HCT116 (cell line): ENCODE data around the gene SLC50A1. TPM values are rescaled to one million over a fixed set of nuclear protein-coding genes. Genes with fewer than 3 reads are reported as not detected.
A peak's percentile ranks its signal among the peaks of the same experiment; 100 is the strongest.

Experiments
- ATAC-seq: fragments of 200-7000 bp; cut with Tn5 transposase; 2 replicates; pipeline ENCODE4 v1.9.1; 2020; ENCODE audit warnings: mild to moderate bottlenecking, moderate library complexity
- BruUV-seq: library from RNA; stranded (reverse); fragments of 400-500 nt; replicated peaks from 2 replicates; lab custom pipeline; 2021; lab: Mats Ljungman, UMichigan
- CTCF ChIA-PET: fragments of 300-600 bp; sonication (Branson Sonifier 250); formaldehyde crosslinking; loops from one replicate; lab custom pipeline; 2021; ENCODE audit warnings: antibody characterized with exemption; lab: Charles Lee
- POLR2A ChIA-PET: fragments of 300-600, 350-600 bp; sonication (Branson Sonifier 250); formaldehyde crosslinking; loops from one replicate; lab custom pipeline; 2021; ENCODE audit warnings: antibody characterized with exemption; lab: Charles Lee
- RAD21 ChIA-PET, 2 experiments: fragments of 300-600 bp; sonication (Branson Sonifier 250); formaldehyde crosslinking; loops; one replicate each; lab custom pipeline; 2023; ENCODE audit warnings: low total read pairs in 2 of 2; ENCODE audit not compliant: uncharacterized antibody in 2 of 2, unreplicated experiment in 2 of 2, low non-redundant PET in 1 of 2; lab: Charles Lee
- DNase-seq: peaks from one replicate; pipeline ENCODE4 v3.0.0-alpha.2; 2010; ENCODE audit warnings: low read depth, low spot score
- H2AFZ ChIP-seq: fragments of 200-600 bp; shearing (Covaris generic), sonication (generic); 2 replicates; pipeline ENCODE4 v1.6.1; 2017; ENCODE audit warnings: low read depth, mixed run types, mixed read lengths, antibody characterized with exemption, low read length; ENCODE audit not compliant: poor library complexity, severe bottlenecking
- H3K27ac ChIP-seq: 2 replicates; pipeline ENCODE4 v1.5.1; 2012; ENCODE audit warnings: low read depth, low read length
- H3K27me3 ChIP-seq: fragments of 200-600 bp; sonication (generic); 2 replicates; pipeline ENCODE4 v1.6.1; 2016; ENCODE audit warnings: mixed run types, low read length, mixed read lengths; ENCODE audit not compliant: insufficient read depth
- H3K36me3 ChIP-seq, 2 experiments: fragments of 200-500 bp in 1 of 2; fragments of 200-600 bp in 1 of 2; sonication (Bioruptor generic) in 1 of 2; sonication (generic) in 1 of 2; 2 replicates each; pipeline versions ENCODE4 v1.5.1 to v1.6.1; 2014 to 2016; ENCODE audit warnings: low read length in 2 of 2, inconsistent platforms in 1 of 2, mixed read lengths in 1 of 2, mixed run types in 1 of 2; ENCODE audit not compliant: insufficient read depth in 2 of 2, control insufficient read depth in 1 of 2
- H3K4me1 ChIP-seq, 2 experiments: fragments of 200-600 bp in 1 of 2; sonication (generic) in 1 of 2; 2 replicates each; pipeline versions ENCODE4 v1.5.1 to v1.6.1; 2012 to 2017; ENCODE audit warnings: low read length in 2 of 2, inconsistent platforms in 1 of 2, mild to moderate bottlenecking in 1 of 2, mixed read lengths in 1 of 2, mixed run types in 1 of 2, moderate library complexity in 1 of 2; ENCODE audit not compliant: insufficient read depth in 2 of 2, control insufficient read depth in 1 of 2
- H3K4me2 ChIP-seq: fragments of 200-600 bp; sonication (generic); 2 replicates; pipeline ENCODE4 v1.6.1; 2017; ENCODE audit warnings: mixed run types, low read length, mixed read lengths
- H3K4me3 ChIP-seq, 2 experiments: fragments of 200-600 bp in 1 of 2; sonication (generic) in 1 of 2; replicated peaks in 1 of 2; 2 replicates each; pipeline ENCODE4 v1.5.1; 2011 to 2016; ENCODE audit warnings: low read length in 2 of 2, control low read depth in 1 of 2, low read depth in 1 of 2, mild to moderate bottlenecking in 1 of 2, mixed read lengths in 1 of 2, mixed run types in 1 of 2
- H3K79me2 ChIP-seq: fragments of 200-600 bp; sonication (generic); 2 replicates; pipeline ENCODE4 v1.6.1; 2017; ENCODE audit warnings: mild to moderate bottlenecking, mixed run types, low read length, moderate library complexity, mixed read lengths; ENCODE audit not compliant: insufficient read depth
- H3K9ac ChIP-seq: fragments of 200-600 bp; sonication (generic); 2 replicates; pipeline ENCODE4 v1.6.1; 2016; ENCODE audit warnings: low read length, mixed read lengths
- H3K9me2 ChIP-seq: fragments of 200-600 bp; sonication (generic), shearing (Covaris generic); 2 replicates; pipeline ENCODE4 v1.6.1; 2017; ENCODE audit warnings: mixed run types, mild to moderate bottlenecking, moderate library complexity; ENCODE audit not compliant: insufficient read depth
- H3K9me3 ChIP-seq, 2 experiments: fragments of 200-500 bp in 1 of 2; fragments of 200-600 bp in 1 of 2; sonication (Bioruptor generic) in 1 of 2; sonication (generic) in 1 of 2; 2 replicates each; pipeline ENCODE4 v1.6.1; 2014 to 2017; ENCODE audit warnings: low read length in 2 of 2, mixed read lengths in 2 of 2, inconsistent platforms in 1 of 2, low read depth in 1 of 2, mild to moderate bottlenecking in 1 of 2, mixed run types in 1 of 2, moderate library complexity in 1 of 2; ENCODE audit not compliant: control insufficient read depth in 1 of 2, insufficient read depth in 1 of 2
- H4K20me1 ChIP-seq: fragments of 200-600 bp; sonication (generic), shearing (Covaris generic); 2 replicates; pipeline ENCODE4 v1.6.1; 2017; ENCODE audit warnings: mixed run types, mild to moderate bottlenecking, moderate library complexity; ENCODE audit not compliant: insufficient read depth
- ATF3 ChIP-seq: IDR thresholded peaks from 2 replicates; pipeline ENCODE4 v1.6.1; 2012
- CBX3 ChIP-seq: IDR thresholded peaks from 2 replicates; pipeline ENCODE4 v1.6.1; 2012; ENCODE audit warnings: low read depth
- CEBPB ChIP-seq: IDR thresholded peaks from 2 replicates; pipeline ENCODE4 v1.6.1; 2012; ENCODE audit warnings: low read depth
- CTCF ChIP-seq, 3 experiments: fragments of 200-600 bp in 1 of 3; sonication (generic) in 1 of 3; IDR thresholded peaks in 2 of 3; conservative IDR thresholded peaks in 1 of 3; 2 replicates each; pipeline ENCODE4 v1.5.1; 2012 to 2017; ENCODE audit warnings: low read depth in 2 of 3, low read length in 2 of 3, antibody characterized with exemption in 1 of 3, borderline replicate concordance in 1 of 3, control low read depth in 1 of 3, mild to moderate bottlenecking in 1 of 3, mixed read lengths in 1 of 3, mixed run types in 1 of 3, moderate library complexity in 1 of 3; ENCODE audit not compliant: insufficient read depth in 1 of 3
- EZH2 ChIP-seq: fragments of 200-600 bp; sonication (generic); IDR thresholded peaks from 2 replicates; pipeline ENCODE4 v1.6.1; 2017; ENCODE audit warnings: antibody characterized with exemption, mixed run types
- EZH2phosphoT487 ChIP-seq: fragments of 200-600 bp; IDR thresholded peaks from 2 replicates; pipeline ENCODE4 v1.6.1; 2018; ENCODE audit warnings: antibody characterized with exemption, borderline replicate concordance
- FOSL1 ChIP-seq: IDR thresholded peaks from 2 replicates; pipeline ENCODE4 v1.6.1; 2012; ENCODE audit warnings: low read depth
- POLR2A ChIP-seq: IDR thresholded peaks from 2 replicates; pipeline ENCODE4 v1.7.0; 2011; ENCODE audit warnings: borderline replicate concordance; ENCODE audit not compliant: insufficient read depth, insufficient read length; ENCODE audit errors: extremely low read depth
- POLR2AphosphoS5 ChIP-seq: IDR thresholded peaks from 2 replicates; pipeline ENCODE4 v1.6.1; 2011; ENCODE audit warnings: mild to moderate bottlenecking, low read depth, low read length, moderate library complexity
- SIN3A ChIP-seq: IDR thresholded peaks from 2 replicates; pipeline ENCODE4 v1.6.1; 2012; ENCODE audit warnings: low read depth
- SP1 ChIP-seq: IDR thresholded peaks from 2 replicates; pipeline ENCODE4 v1.6.1; 2012; ENCODE audit warnings: low read depth
- SRF ChIP-seq: IDR thresholded peaks from 2 replicates; pipeline ENCODE4 v1.6.1; 2012; ENCODE audit warnings: low read depth
- YY1 ChIP-seq: IDR thresholded peaks from 2 replicates; pipeline ENCODE4 v1.6.1; 2011; ENCODE audit warnings: low read length, low read depth, moderate library complexity, mild to moderate bottlenecking; ENCODE audit not compliant: insufficient replicate concordance; ENCODE audit errors: extremely low read depth
- ZBTB33 ChIP-seq: IDR thresholded peaks from 2 replicates; pipeline ENCODE4 v1.6.1; 2011; ENCODE audit warnings: mild to moderate bottlenecking, low read length, moderate library complexity; ENCODE audit not compliant: insufficient replicate concordance; ENCODE audit errors: extremely low read depth
- ZFX ChIP-seq: fragments of 450-650 bp; IDR thresholded peaks from 2 replicates; pipeline ENCODE4 v1.6.1; 2017
- ZNF274 ChIP-seq: fragments of 200-500 bp; sonication (Bioruptor generic); IDR thresholded peaks from 2 replicates; pipeline ENCODE4 v1.6.1; 2014; ENCODE audit warnings: mild to moderate bottlenecking, low read depth, low read length, inconsistent platforms
- intact Hi-C: fragments of 100-400 bp; cut with micrococcal nuclease; formaldehyde crosslinking; loops from 2 replicates; pipeline ENCODE4 v1.10.0; 2022
- total RNA-seq: library from RNA; stranded (reverse); gene quantifications from one replicate; pipeline ENCODE4 v1.2.1, GENCODE V29; 2021; ENCODE audit not compliant: unreplicated experiment

The SLC50A1 gene
- total RNA-seq, 1 experiment from 2014 or later = 49.9 TPM

GRCh38 chr1:155139895-155140629 is 4.4 kb downstream of the SLC50A1 start, which contains the start of gene DPM3:
TSS of gene DPM3 (minus strand) at chr1:155140531. CDS start at chr1:155140240, 291 bp downstream.
- intact Hi-C loops = loop anchor here (5.0 kb wide), 1 partner anchor 168 kb away; the partner anchor contains the start of genes CKS1B and SHC1
- peak within 1 kb of the TSS; percentile 90 for H2AFZ ChIP-seq
- peaks cover 40% of the 10 kb centered on the region for H3K79me2 ChIP-seq
- peak; percentile 62 for DNase-seq
- no peaks in the 10 kb centered on the region for H3K9me3 ChIP-seq
- 0 out of 4 replicates have a peak, but pooled peaks cover 0 to 2% of the 10 kb centered on the region in 2 experiments for H3K36me3 ChIP-seq
- CTCF ChIA-PET = interaction anchor here (1.1 kb wide), 1 partner anchor 28 kb away, joined by 3 read pairs; no protein-coding TSS in a partner anchor
- H3K9ac ChIP-seq = peak within 1 kb of the TSS; percentile 94
- H3K9me2 ChIP-seq = no peaks in the 10 kb centered on the region
- H3K4me1 ChIP-seq = peaks cover 15 to 33% of the 10 kb centered on the region in 2 experiments
- peak; percentile 68 for ATAC-seq
- RAD21 ChIA-PET = interaction anchor here in 1 of 2 experiments (0.7 kb wide), 1 partner anchor 27 kb away, joined by 6 read pairs; no protein-coding TSS in a partner anchor
- no peaks in the 10 kb centered on the region for H4K20me1 ChIP-seq
- TF ChIP-seq ATF3 (no peak), POLR2AphosphoS5 (peak; percentile 83), EZH2 (no peak), ZFX (peak; percentile 53; the same call in 1 of the 2 replicates), SP1 (no peak), SRF (no peak), ZBTB33 (peak; percentile 20), SIN3A (no peak), EZH2phosphoT487 (no peak), CEBPB (no peak), YY1 (peak; percentile 79), CBX3 (no peak), POLR2A (peak; percentile 33), ZNF274 (no peak), CTCF (IDR thresholded peaks at IDR 0.05 in 2 of 3, conservative IDR thresholded peaks at IDR 0.05 in 1 of 3; ENCODE audit: borderline replicate concordance in 1 of 3, insufficient read depth in 1 of 3, low read depth in 2 of 3, low read length in 2 of 3) (no peak), FOSL1 (no peak)
- peak within 1 kb of the TSS; percentile 96 to 98 for H3K4me3 ChIP-seq
- peak within 1 kb of the TSS; percentile 86 for H3K4me2 ChIP-seq
- H3K27me3 ChIP-seq = no peaks in the 10 kb centered on the region
- H3K27ac ChIP-seq = peak within 1 kb of the TSS; percentile 86
- BruUV-seq = TSS peak; percentile 83
- POLR2A ChIA-PET = interaction anchor here (1.0 to 1.7 kb wide), 3 partner anchors 11 to 61 kb away, joined by 3 to 4 read pairs (median 3); partner anchors contain the start of gene EFNA3
